GM12874 (cell line): ENCODE measurements around the gene NEK2.

Experiments
- CTCF ChIP-seq: IDR thresholded peaks from 2 replicates; pipeline ENCODE4 v1.5.1; 2011; ENCODE audit warnings: low read depth, mild to moderate bottlenecking, control low read depth, low read length, moderate library complexity; ENCODE audit not compliant: insufficient read depth

NEK2 gene

GRCh38 chr1:211638246-211638645 lies 37.2 kb downstream of the NEK2 start:
- TF ChIP-seq CTCF, result no peak

GRCh38 chr1:211637066-211637465 lies 38.4 kb downstream of the NEK2 start:
- no peak for TF ChIP-seq CTCF

GRCh38 chr1:211635597-211636205 lies 39.7 kb downstream of the NEK2 start:
- TF ChIP-seq CTCF, result no peak

- TF ChIP-seq CTCF, result no peak
Measured at GRCh38 chr1:211634931-211635330, 40.5 kb downstream of the NEK2 start.

- TF ChIP-seq CTCF, result no peak
Measured at GRCh38 chr1:211634461-211634860, 41.0 kb downstream of the NEK2 start.

- TF ChIP-seq CTCF, result no peak
Measured at GRCh38 chr1:211633524-211633846, 41.9 kb downstream of the NEK2 start.

GRCh38 chr1:211632808-211633523 lies 42.5 kb downstream of the NEK2 start:
- TF ChIP-seq CTCF, result no peak
